ENCODE measurements around the gene ABCD3. TPM values are rescaled to one million over a fixed set of nuclear protein-coding genes. Genes with fewer than 3 reads are reported as not detected.
"Not testable (repeated sequence)": the region's sequence is repeated elsewhere in the genome, so short reads cannot be mapped to it uniquely, and the experiment has no call there.

The ABCD3 gene
- total and polyA plus RNA-seq, 5 donors = 24.4 to 62.0 (median 55.8) TPM

- H3K27me3 ChIP-seq (ENCODE audit: control insufficient read depth, insufficient read depth); H3K9me3 ChIP-seq (ENCODE audit: control insufficient read depth, low read length); H3K27ac ChIP-seq (ENCODE audit: low read length); H3K4me3 ChIP-seq (ENCODE audit: low read length); ATAC-seq; DNase-seq; H3K4me1 ChIP-seq (ENCODE audit: control insufficient read depth, insufficient read depth, low read length); intact Hi-C loops (cut with DNase I): not testable (repeated sequence)
- WGBS = 65% methylated on average over 5 of the region's 5 CpGs
Observed at GRCh38 chr1:94566436-94566835, 148.2 kb downstream of the ABCD3 start.

GRCh38 chr1:94567975-94568607 is 149.9 kb downstream of the ABCD3 start:
- 84% methylated on average over 2 of the region's 2 CpGs for WGBS
- ATAC-seq; H3K4me3 ChIP-seq (ENCODE audit: low read length); H3K27ac ChIP-seq (ENCODE audit: low read length); H3K9me3 ChIP-seq (ENCODE audit: control insufficient read depth, low read length); H3K4me1 ChIP-seq (ENCODE audit: control insufficient read depth, insufficient read depth, low read length); H3K27me3 ChIP-seq (ENCODE audit: control insufficient read depth, insufficient read depth); intact Hi-C loops (cut with DNase I); DNase-seq: not testable (repeated sequence)

Other genes starting within 250 kb of the ABCD3 start
- gene ARHGAP29, start 180.8 kb upstream of the ABCD3 start, total RNA-seq = 10 to 100 TPM; 22.1 to 31.1 (median 30.3) TPM
- 11.0 TPM for gene ARHGAP29, start 180.8 kb upstream of the ABCD3 start, polyA plus RNA-seq
- gene F3, start 123.4 kb downstream of the ABCD3 start, total RNA-seq = 10 to 100 TPM; 18.8 to 26.4 (median 20.0) TPM
- 16.7 TPM for gene F3, start 123.4 kb downstream of the ABCD3 start, polyA plus RNA-seq

Measured in right cardiac atrium (tissue), 5 donors.